Spleen (tissue), 7 donors: ENCODE measurements around the gene RNF180.

ENCODE experiments used
- CTCF ChIP-seq, 11 experiments: fragments of 200-600 bp in 7 of 11; fragments of 450-650 bp in 4 of 11; sonication (generic) in 4 of 11; IDR thresholded peaks in 8 of 11; conservative IDR thresholded peaks in 3 of 11; 1 replicate in 7 of 11; 2 replicates in 4 of 11; pipeline versions ENCODE4 v1.4.0 to v1.8.0; 2016 to 2021; ENCODE audit warnings: antibody characterized with exemption in 11 of 11, inconsistent platforms in 4 of 11, mild to moderate bottlenecking in 1 of 11
- POLR2A ChIP-seq, 3 donors: fragments of 450-650 bp; IDR thresholded peaks; one replicate each; pipeline ENCODE4 v1.5.1; 2017; ENCODE audit warnings: antibody characterized with exemption in 3 of 3, mild to moderate bottlenecking in 1 of 3
- POLR2AphosphoS5 ChIP-seq, 3 donors: sonication (generic); formaldehyde crosslinking; IDR thresholded peaks; one replicate each; pipeline ENCODE4 v1.5.1; 2017; ENCODE audit warnings: antibody characterized with exemption in 3 of 3
- donor health status: DM: no; HTN: no; CAD: no; lungs with moderate emphysema.
- donor health status: DM: no; HTN: no; CAD: no.
- donor health status: DM: no; HTN: no; CAD: no.

- peak in 8 of 11 experiments; percentile 25 to 67 (median 44) for TF ChIP-seq CTCF (IDR thresholded peaks at IDR 0.05 in 8 of 11, conservative IDR thresholded peaks at IDR 0.05 in 3 of 11)
- TF ChIP-seq POLR2A (IDR thresholded peaks at IDR 0.05) = no peak
- peak in 1 of 3 donors; percentile 65 for TF ChIP-seq POLR2AphosphoS5 (IDR thresholded peaks at IDR 0.05)
These were observed 17.7 kb upstream of the RNF180 start for GRCh38 chr5:64147849-64148441.
